Skeletal muscle cell (primary cell): ENCODE measurements around the gene LHX6.

Experiments
- DNase-seq: peaks from one replicate; pipeline ENCODE4 v3.0.0-alpha.2; 2010; ENCODE audit warnings: low read depth
- H3K4me3 ChIP-seq: 2 replicates; pipeline ENCODE4 v1.5.1; 2011; ENCODE audit warnings: low read depth, mild to moderate bottlenecking, control low read depth, low read length, moderate library complexity

The LHX6 gene

DNA sequence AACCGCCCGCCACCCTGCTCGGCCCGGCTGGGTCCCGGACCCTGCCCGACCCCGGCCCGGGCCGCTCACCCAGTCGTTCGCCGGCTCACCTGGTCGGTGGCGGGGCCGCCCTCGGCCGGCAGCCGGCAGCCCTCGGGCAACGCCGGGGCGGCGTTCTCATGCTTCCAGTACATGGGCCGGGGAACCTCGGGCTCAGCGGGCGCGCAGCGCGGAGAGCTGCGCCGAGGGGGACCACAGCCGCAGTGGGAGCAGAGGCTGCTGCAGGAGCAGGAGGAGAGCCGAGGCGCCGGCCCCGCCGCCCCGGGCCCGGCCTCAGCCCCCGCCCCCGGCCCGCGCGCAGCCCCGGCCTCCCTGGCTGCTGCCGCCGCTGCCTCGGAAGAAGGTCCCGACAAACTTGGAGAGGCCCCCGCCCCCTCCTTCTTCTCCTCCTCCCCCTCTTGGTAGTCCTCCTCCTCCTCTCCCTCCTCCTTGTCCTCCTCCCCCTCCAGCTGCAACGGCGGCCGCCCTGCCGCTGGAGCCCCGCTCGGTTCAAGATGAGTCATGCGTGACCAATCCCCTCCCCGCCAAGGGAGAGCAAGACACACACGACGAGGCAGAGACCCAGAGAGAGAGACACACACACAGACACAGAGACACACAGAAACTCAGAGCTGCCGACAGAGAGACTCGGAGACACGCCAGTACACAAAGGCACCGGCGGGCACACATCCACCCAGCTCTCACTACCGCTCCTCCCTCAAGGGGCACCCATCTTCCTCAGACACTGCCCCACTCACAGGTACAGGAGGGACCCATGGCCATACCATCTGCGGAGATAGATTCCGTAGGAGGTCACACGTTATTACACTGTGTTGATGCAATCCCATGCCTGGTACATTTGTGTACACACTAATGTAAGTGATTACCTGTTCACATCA is at the start of gene LHX6:
Gene LHX6 (minus strand): TSS at position 390 of the 917 bp plus-strand sequence. CDS start 217 bp downstream, at position 173.
- H3K4me3 ChIP-seq: peak within 1 kb of the TSS; percentile 32
- DNase-seq: no peak

- DNase-seq: no peak
- H3K4me3 ChIP-seq: no peak overlapping the region
Measured at GRCh38 chr9:122277285-122277897, 48.6 kb upstream of the LHX6 start.

DNA sequence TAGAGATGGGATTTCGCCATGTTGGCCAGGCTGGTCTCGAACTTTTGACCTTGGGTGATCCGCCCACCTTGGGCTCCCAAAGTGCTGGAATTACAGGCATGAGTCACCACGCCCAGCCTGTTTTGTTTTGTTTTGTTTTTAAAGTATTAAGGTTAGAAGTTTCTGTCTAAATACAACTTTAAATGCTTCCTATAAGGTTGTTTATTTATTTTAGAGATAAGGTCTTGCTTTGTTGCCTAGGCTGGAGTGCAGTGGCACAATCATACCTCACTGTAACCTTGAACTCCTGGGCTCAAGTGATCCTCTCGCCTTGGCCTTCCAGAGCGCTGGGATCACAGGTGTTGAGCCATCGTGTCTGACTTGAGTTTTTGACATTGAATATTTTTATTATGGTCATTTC is 47.3 kb upstream of the LHX6 start:
- no peak overlapping the region for H3K4me3 ChIP-seq
- DNase-seq: no peak

DNA sequence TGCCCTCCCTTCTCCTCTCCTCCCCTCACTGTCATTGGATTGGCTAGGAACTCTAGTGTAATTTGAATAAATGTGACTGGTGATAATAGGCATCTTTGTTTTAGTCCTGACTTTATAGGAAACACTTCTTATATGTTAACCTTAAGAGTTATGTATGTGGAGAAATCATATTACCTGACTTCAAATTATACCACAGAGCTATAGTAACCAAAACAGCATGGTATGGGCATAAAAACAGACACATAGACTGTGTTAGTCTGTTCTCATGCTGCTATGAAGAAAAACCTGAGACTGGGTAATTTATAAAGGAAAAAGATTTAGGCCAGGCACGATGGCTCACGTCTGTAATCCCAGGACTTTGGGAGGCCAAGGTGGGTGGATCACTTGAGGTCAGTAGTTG is 45.3 kb upstream of the LHX6 start:
- no peak overlapping the region for H3K4me3 ChIP-seq
- DNase-seq: no peak

GRCh38 chr9:122268041-122268814 is 39.5 kb upstream of the LHX6 start:
- DNase-seq: no peak
- no peak overlapping the region for H3K4me3 ChIP-seq

GRCh38 chr9:122265149-122265915 is 36.6 kb upstream of the LHX6 start:
- peak overlapping the region; percentile 96 for H3K4me3 ChIP-seq
- DNase-seq: no peak

GRCh38 chr9:122264360-122265148 is 35.8 kb upstream of the LHX6 start, which contains the start of the genes MRRF and RBM18:
Gene MRRF, plus strand, starts transcription at chr9:122264882. Its CDS starts 6,010 bp downstream, at chr9:122270892.
Gene RBM18, minus strand, starts transcription at chr9:122264840. Its CDS starts 3,348 bp downstream, at chr9:122261492.
- DNase-seq: peak; percentile 65
- H3K4me3 ChIP-seq: peak within 1 kb of the TSS; percentile 96

DNA sequence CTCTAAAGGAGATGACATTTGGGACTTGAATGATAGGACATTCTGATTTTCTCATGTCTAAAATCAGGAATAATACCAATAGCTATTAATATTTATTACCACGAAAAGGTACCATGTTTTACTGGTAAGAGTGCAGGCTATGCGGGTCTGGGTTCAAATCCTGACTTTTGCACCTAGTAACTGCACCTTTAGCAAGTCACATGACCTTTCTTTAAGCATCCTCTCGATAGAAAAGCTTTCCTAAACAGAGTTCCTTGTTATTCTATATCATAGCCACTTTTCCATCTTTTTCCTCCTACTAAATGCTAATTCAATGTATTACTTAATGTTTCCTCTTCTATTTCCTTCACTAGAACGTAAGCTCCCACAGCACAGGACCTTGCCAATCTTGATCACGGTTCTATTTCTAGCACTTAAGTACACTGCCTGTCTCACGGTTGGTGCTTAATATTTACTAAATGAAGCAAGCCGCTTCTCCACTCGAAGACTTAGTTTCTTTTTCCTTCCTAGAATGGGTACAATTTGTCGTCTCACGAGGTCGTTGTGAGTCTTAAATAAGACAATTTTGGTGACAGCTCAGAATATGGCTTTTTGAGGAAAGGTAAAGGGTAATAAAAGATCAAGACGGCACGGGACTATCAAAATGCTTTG is 35.1 kb upstream of the LHX6 start:
- peak overlapping the region; percentile 96 for H3K4me3 ChIP-seq
- DNase-seq: no peak

GRCh38 chr9:122262073-122262472 is 33.3 kb upstream of the LHX6 start:
- no peak for DNase-seq
- no peak overlapping the region for H3K4me3 ChIP-seq

- DNase-seq: peak; percentile 89
- H3K4me3 ChIP-seq: no peak overlapping the region
Measured at GRCh38 chr9:122261469-122261881, 32.7 kb upstream of the LHX6 start.

GRCh38 chr9:122258886-122259415 is 30.2 kb upstream of the LHX6 start:
- no peak for DNase-seq
- H3K4me3 ChIP-seq: no peak overlapping the region

- H3K4me3 ChIP-seq: no peak overlapping the region
- no peak for DNase-seq
Measured at GRCh38 chr9:122256206-122256605, 27.4 kb upstream of the LHX6 start.

DNA sequence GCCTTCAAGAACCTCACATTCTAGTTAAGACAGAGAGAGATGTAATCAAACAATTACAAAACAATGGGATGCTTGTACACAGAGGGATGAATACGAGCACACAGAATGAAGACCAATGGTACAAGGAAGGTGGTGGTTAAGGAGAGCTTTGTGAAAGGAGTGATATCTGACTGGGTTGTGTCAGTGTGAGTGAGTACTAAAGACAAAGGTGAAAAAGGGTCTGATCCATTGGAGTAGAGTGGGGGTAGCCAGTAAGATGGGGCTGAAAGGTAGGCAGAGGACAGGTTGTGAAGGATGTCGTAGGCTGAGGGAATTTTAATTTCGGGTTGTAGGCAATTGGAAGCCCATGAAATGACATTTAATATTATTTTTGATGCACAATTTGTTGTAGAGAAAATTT is 26.0 kb upstream of the LHX6 start:
- no peak for DNase-seq
- no peak overlapping the region for H3K4me3 ChIP-seq

DNA sequence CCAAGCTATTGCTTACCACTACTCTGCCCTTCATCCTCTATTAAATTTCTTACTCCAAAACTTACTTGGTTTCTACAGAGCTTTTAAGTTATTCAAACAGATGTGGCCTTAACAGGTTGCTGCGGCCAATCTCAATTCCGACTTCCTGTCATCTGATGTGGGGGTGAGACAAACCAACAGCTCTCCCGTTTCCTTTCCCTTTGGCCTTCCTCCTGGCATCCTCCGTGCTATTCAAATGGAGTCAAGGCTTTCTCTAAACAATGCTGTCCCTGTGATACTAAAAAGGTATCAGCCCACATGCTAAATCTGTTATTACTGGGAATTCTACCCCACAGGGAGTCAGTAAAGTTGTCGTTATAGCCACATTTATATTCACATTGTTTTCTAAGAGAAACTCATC is 24.0 kb upstream of the LHX6 start:
- H3K4me3 ChIP-seq: no peak overlapping the region
- no peak for DNase-seq

DNA sequence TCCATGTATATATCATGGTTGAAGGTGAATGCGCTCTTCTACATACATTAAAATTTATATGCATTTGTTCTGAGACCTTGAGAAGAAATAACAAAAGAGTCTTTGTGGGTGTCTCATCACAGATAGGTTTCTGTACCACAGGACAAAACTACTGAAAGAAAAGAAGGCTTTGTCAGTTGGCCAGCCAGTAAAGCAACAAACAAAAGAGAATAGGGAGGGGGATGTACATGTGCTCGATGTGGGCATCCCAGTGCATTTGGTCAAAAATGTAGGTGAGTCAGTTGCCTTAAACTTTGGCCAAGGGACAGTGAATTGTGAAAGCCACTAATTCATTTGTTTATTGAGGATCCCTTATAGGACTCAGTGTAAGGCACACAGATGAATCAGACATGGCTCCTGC is 22.6 kb upstream of the LHX6 start:
- DNase-seq: no peak
- H3K4me3 ChIP-seq: no peak overlapping the region

DNA sequence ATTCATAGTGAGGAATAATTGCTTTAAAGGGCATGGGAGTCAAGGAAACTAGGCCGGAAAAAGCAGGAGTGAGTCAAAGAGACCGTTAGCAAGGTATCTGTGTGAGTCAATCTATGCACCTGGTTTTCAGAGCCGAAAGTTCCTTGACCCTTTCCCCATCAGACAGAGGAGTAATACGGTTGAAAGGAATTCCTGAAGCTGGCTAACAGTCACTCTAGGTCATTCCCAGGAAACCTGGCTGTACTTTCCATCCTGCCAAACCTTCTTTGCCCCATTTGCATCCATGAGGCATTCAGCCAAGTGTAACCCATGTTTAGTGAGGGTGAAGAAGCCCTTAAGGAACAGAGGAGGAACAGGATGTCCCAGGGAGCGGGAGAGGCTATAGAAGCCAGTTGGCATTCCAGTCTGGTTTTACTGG is 19.7 kb upstream of the LHX6 start:
- no peak for DNase-seq
- no peak overlapping the region for H3K4me3 ChIP-seq

GRCh38 chr9:122246666-122247065 is 17.9 kb upstream of the LHX6 start:
- no peak for DNase-seq
- H3K4me3 ChIP-seq: no peak overlapping the region

GRCh38 chr9:122244349-122244748 is 15.6 kb upstream of the LHX6 start:
- H3K4me3 ChIP-seq: no peak overlapping the region
- DNase-seq: no peak
